Tibial nerve (tissue), 4 donors: ENCODE results near the gene OSBPL5.

Source experiments
- CTCF ChIP-seq, 5 experiments: fragments of 200-600 bp in 3 of 5; fragments of 450-650 bp in 2 of 5; sonication (generic) in 3 of 5; IDR thresholded peaks; one replicate each; pipeline ENCODE4 v1.5.1; 2016 to 2019; ENCODE audit warnings: antibody characterized with exemption in 5 of 5, mild to moderate bottlenecking in 3 of 5, moderate library complexity in 2 of 5
- EP300 ChIP-seq, 2 donors: sonication (generic); formaldehyde crosslinking; IDR thresholded peaks; one replicate each; pipeline ENCODE4 v1.6.1; 2017; ENCODE audit warnings: antibody characterized with exemption in 2 of 2, mild to moderate bottlenecking in 1 of 2
- POLR2A ChIP-seq, 2 donors: fragments of 450-650 bp; IDR thresholded peaks; one replicate each; pipeline ENCODE4 v1.6.1; 2017; ENCODE audit warnings: antibody characterized with exemption in 2 of 2, mild to moderate bottlenecking in 2 of 2, moderate library complexity in 2 of 2

- TF ChIP-seq CTCF (IDR thresholded peaks at IDR 0.05) (no peak), POLR2A (IDR thresholded peaks at IDR 0.05) (no peak), EP300 (IDR thresholded peaks at IDR 0.05) (no peak)
These were observed 48.7 kb upstream of the OSBPL5 start for GRCh38 chr11:3213659-3214419.
